Measurements from ENCODE around the gene AUTS2. TPM values are rescaled to one million over a fixed set of nuclear protein-coding genes. Genes with fewer than 3 reads are reported as not detected.
"Not testable (repeated sequence)": the region's sequence is repeated elsewhere in the genome, so short reads cannot be mapped to it uniquely, and the experiment has no call there.

Gene AUTS2
- total RNA-seq, 2 donors from 2014 or later, result 2.9 to 7.9 TPM

DNA sequence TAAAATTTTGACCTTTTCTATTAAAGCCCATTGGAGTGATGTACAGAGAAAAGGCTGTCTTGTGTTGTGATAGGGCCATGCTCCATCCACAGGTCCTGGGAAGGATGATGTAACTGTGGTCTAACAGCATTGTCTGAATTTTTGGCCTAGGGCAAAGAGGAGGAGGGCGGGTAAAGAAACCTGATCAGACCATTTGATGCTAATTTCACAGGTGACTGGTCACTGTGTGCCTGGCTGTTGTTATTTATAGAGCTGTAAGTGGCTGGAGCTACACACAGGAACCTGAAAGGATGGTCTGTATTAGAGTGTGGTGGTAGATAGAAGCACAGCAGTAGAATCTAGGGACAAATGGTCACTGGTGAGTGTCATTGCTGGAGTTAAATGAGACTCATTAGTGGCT, 182.1 kb downstream of the AUTS2 start:
- Mint-ChIP-seq H3K4me1 (ENCODE audit: low read depth) (no peaks in the 10 kb centered on the region), H3K36me3 (ENCODE audit: insufficient read depth in 2 of 2) (no peaks in the 10 kb centered on the region), H3K27me3 (ENCODE audit: low read depth) (no peaks in the 10 kb centered on the region), H3K9me3 (no peaks in the 10 kb centered on the region), H3K27ac (no peak overlapping the region), H3K4me3 (no peak overlapping the region)
- DNase-seq (no peak), ATAC-seq (replicated peaks in 1 of 2) (no peak)

DNA sequence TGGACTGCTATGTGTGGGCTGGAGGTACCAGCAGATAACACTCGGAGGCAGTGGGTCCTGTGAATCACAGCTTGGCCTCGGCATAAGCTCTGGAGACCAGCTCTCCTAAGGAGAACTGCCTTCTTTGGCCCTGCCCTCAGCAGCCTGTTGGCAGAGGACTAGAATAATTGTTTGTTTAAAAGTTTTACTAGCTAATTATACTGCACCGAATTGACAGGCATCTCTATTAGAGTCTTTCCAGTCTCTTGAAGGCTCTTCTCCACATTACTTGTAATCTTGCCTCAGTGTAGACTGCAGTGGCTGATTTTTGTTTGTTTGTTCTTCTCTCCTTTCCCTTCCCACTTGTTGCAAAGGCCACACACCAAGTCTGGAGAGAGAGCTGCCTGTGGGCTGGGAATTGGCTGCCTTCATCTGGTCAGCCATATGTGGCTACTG, 183.2 kb downstream of the AUTS2 start:
- ATAC-seq (replicated peaks in 1 of 2), result no peak
- Mint-ChIP-seq H3K9me3 (no peaks in the 10 kb centered on the region), H3K27ac (no peak overlapping the region), H3K4me1 (ENCODE audit: low read depth) (no peaks in the 10 kb centered on the region), H3K36me3 (ENCODE audit: insufficient read depth in 2 of 2) (no peaks in the 10 kb centered on the region), H3K4me3 (no peak overlapping the region), H3K27me3 (ENCODE audit: low read depth) (no peaks in the 10 kb centered on the region)
- DNase-seq, result no peak

DNA sequence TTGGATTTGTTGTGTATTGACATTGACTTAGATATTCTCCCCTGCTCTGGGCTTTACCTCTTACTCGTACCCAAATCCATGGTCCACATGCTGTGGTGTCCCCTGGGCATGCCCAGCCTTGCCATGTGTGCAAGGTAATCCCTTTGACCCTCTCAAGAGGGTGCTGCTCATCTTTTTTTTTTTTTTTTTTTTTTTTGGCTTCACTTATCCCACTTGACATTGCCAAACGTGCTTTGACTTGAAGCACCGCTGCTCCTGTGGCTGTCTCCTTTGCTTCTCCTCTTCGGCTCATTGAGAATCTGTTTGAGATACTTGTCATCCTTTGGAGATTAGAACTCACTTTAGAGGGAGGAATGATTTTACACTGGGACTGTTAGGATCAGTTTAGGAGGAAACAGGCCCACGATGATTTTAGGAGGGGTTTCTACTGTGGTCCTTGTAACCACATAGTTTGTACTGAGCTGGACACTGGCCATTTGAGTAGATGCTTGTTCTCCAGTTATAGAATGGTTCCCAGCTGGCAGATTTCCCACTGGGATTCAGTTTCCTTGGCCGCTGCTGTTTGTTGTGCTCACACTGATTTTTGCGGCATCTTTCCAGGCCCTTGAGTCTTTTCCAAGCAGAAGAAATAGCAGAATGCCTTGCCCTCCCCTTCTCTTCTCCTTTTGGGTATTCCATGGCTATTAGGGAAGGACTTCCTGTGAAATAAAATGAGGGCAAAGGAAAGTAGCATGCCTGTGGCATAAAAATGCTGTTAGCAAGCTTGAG, 184.8 kb downstream of the AUTS2 start:
- Mint-ChIP-seq H3K4me1 (ENCODE audit: low read depth) (no peaks in the 10 kb centered on the region), H3K27ac (no peak overlapping the region), H3K36me3 (ENCODE audit: insufficient read depth in 2 of 2) (no peaks in the 10 kb centered on the region), H3K9me3 (no peaks in the 10 kb centered on the region), H3K27me3 (ENCODE audit: low read depth) (no peaks in the 10 kb centered on the region), H3K4me3 (no peak overlapping the region)
- ATAC-seq (replicated peaks in 1 of 2) (no peak), DNase-seq (no peak)

DNA sequence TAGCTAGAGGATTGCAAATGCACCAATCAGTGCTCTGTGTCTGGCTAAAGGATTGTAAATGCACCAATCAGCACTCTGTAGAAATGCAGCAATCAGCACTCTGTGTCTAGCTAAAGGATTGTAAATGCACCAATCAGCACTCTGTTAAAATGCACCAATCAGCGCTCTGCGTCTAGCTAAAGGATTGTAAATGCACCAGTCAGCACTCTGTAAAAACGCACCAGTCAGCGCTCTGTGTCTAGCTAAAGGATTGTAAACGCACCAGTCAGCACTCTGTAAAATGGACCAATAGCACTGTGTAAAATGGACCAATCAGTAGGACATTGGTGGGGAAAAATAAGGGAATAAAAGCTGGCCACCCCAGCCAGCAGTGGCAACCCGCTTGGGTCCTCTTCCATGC, 187.9 kb downstream of the AUTS2 start:
- not testable (repeated sequence) for H3K36me3 Mint-ChIP-seq (ENCODE audit: insufficient read depth in 2 of 2); DNase-seq; H3K27me3 Mint-ChIP-seq (ENCODE audit: low read depth); H3K4me1 Mint-ChIP-seq (ENCODE audit: low read depth); H3K9me3 Mint-ChIP-seq; H3K4me3 Mint-ChIP-seq; H3K27ac Mint-ChIP-seq; ATAC-seq (replicated peaks in 1 of 2)

DNA sequence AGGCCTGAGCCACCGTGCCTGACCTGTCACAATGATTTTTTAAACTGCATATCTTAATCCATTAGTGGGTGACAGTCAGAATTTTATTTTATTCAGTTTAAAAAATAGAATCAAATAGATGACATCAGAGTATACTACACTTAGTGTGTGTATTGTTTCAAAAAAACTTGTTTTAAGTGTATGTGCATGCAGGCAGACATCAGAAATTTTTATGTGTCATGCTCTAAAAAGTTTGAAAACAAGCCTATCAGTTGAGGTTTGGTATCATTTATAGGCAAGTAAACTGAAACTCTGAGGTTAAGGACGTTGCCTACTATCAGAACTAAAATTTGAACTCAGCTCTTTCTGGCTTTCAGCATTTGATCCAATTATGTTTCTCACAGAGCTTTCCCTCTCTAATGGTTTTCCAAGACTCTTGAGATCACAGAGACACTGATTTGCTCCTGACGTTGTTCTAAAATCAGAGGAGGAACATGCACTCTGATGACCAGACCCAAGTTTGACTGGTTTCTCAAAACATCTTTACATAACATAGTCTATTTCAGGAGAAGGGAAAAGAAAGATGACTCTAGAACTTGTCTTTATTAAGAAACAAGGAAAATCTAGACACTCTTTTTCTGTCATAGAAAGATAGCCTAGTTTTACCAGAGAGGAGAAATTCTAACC, 188.6 kb downstream of the AUTS2 start:
- H3K36me3 Mint-ChIP-seq (ENCODE audit: insufficient read depth in 2 of 2), result no peaks in the 10 kb centered on the region
- no peak overlapping the region for H3K27ac Mint-ChIP-seq
- no peaks in the 10 kb centered on the region for H3K4me1 Mint-ChIP-seq (ENCODE audit: low read depth)
- H3K4me3 Mint-ChIP-seq, result no peak overlapping the region
- ATAC-seq (replicated peaks in 1 of 2) (no peak), DNase-seq (no peak)
- H3K27me3 Mint-ChIP-seq (ENCODE audit: low read depth), result no peaks in the 10 kb centered on the region
- H3K9me3 Mint-ChIP-seq, result no peaks in the 10 kb centered on the region

DNA sequence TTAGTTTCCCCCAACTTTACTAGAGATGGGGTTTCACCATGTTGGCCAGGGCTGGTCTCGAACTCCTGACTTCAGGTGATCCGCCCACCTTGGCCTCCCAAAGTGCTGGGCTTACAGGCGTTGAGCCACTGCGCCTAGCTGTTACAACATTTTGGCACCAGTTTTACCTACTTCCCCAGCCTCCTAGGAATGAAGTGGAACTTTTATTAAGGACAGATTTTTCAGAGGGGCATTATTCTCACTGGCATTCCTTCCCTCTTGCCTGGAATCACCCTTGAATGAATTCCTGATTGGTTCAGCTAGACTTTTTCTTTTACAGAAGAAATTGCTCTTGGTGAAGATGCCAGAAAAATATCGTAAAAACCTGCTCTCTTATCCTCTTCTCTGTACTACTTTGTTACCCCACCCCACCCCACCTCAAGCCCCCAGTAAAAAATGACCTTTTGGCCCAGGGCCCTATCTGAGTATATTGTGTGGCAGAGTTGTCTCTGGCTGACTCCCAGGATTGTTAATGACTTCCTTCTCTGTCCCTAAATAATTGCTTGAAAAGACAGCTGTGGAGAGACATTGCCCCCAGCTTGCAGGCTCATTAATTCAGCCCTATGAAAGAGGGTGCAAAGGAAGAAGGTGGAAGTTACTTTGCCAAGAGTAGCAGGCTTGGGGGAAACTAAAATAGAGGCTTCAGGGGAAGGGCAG, 189.6 kb downstream of the AUTS2 start:
- no peak overlapping the region for H3K27ac Mint-ChIP-seq
- DNase-seq (no peak), ATAC-seq (replicated peaks in 1 of 2) (no peak)
- H3K9me3 Mint-ChIP-seq, result no peaks in the 10 kb centered on the region
- no peaks in the 10 kb centered on the region for H3K4me1 Mint-ChIP-seq (ENCODE audit: low read depth)
- no peaks in the 10 kb centered on the region for H3K36me3 Mint-ChIP-seq (ENCODE audit: insufficient read depth in 2 of 2)
- no peak overlapping the region for H3K4me3 Mint-ChIP-seq
- H3K27me3 Mint-ChIP-seq (ENCODE audit: low read depth), result no peaks in the 10 kb centered on the region

DNA sequence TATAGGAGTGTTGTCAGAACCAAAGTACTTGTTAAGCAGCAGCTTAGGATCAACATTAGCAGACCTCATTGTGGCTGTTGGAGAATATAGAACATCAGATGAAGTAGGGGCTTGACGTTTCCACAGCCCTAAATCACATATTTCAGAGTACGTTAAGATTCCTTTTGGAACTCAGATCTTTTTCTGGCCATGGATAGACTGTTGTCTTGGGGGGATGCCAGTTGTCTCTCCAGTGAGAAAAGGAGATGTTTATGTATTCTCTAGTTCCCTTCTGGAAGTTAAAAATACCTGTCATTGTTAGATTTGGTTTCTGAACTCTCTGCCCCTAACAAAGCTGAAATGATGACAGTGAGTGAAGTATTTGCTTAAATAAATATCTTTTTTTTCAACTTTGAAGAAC, 191.3 kb downstream of the AUTS2 start:
- no peaks in the 10 kb centered on the region for H3K27me3 Mint-ChIP-seq (ENCODE audit: low read depth)
- ATAC-seq (replicated peaks in 1 of 2) (no peak), DNase-seq (no peak)
- no peak overlapping the region for H3K27ac Mint-ChIP-seq
- no peaks in the 10 kb centered on the region for H3K36me3 Mint-ChIP-seq (ENCODE audit: insufficient read depth in 2 of 2)
- H3K4me3 Mint-ChIP-seq, result no peak overlapping the region
- H3K9me3 Mint-ChIP-seq, result no peaks in the 10 kb centered on the region
- no peaks in the 10 kb centered on the region for H3K4me1 Mint-ChIP-seq (ENCODE audit: low read depth)

DNA sequence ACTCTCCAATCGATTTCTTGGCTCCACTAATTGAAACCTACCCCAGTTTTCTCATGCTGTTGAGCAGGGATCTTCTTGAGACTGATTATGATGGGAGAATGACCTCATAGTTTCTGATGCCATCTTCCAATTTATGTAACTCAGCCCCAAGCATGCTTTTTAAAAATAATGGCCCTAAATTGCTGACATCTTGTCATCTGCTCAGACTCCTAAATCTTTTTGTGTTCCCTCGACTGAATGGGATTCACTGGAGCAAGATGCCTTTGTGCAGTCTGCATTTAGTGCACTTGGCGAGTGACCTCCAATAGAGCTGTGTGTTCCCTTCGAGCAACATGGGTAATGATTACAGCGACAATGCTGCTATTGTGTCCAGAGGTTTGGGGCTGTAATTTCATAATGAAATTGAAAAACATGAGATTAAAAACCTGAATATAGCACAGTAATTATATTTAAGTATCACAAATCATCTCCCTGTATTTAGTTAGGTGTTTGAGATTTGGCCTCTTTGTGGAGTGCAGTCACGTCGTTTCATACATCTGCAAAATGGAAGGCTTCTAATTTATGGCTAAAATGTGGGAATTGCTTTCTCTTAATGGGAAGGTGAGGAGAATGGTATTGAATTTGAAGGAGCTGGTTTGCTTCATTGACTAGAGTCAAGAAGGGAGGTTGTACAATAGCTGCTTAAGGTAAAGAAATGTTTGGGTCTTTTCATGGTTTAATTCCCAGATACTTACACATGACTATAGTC, 192.9 kb downstream of the AUTS2 start:
- H3K36me3 Mint-ChIP-seq (ENCODE audit: insufficient read depth in 2 of 2), result no peaks in the 10 kb centered on the region
- no peaks in the 10 kb centered on the region for H3K9me3 Mint-ChIP-seq
- DNase-seq, result no peak
- no peak for ATAC-seq (replicated peaks in 1 of 2)
- no peak overlapping the region for H3K27ac Mint-ChIP-seq
- no peaks in the 10 kb centered on the region for H3K4me1 Mint-ChIP-seq (ENCODE audit: low read depth)
- H3K27me3 Mint-ChIP-seq (ENCODE audit: low read depth), result no peaks in the 10 kb centered on the region
- no peak overlapping the region for H3K4me3 Mint-ChIP-seq

DNA sequence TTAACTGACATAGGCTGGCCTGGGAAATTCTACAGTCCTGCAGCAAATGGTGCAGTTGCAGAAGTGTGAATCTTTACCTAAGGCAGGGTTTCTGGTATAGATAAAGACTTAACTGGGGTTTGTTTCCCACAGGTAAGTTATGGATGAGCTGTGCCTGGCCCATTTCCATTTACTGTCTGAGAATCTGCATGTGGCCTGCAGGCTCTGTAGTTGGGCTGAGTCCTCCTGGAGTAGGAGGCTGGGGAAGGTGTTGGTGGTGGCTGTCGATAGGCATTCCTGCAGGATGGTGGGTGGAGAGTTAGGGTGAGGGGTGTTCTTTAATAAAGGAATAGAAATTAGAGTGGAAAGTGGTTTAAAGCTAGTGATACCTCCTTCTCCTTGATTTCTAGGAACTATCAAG, 193.5 kb downstream of the AUTS2 start:
- no peak for ATAC-seq (replicated peaks in 1 of 2)
- DNase-seq, result no peak
- no peak overlapping the region for H3K4me3 Mint-ChIP-seq
- no peaks in the 10 kb centered on the region for H3K36me3 Mint-ChIP-seq (ENCODE audit: insufficient read depth in 2 of 2)
- H3K27ac Mint-ChIP-seq, result no peak overlapping the region
- H3K4me1 Mint-ChIP-seq (ENCODE audit: low read depth), result no peaks in the 10 kb centered on the region
- H3K9me3 Mint-ChIP-seq, result no peaks in the 10 kb centered on the region
- H3K27me3 Mint-ChIP-seq (ENCODE audit: low read depth), result no peaks in the 10 kb centered on the region

DNA sequence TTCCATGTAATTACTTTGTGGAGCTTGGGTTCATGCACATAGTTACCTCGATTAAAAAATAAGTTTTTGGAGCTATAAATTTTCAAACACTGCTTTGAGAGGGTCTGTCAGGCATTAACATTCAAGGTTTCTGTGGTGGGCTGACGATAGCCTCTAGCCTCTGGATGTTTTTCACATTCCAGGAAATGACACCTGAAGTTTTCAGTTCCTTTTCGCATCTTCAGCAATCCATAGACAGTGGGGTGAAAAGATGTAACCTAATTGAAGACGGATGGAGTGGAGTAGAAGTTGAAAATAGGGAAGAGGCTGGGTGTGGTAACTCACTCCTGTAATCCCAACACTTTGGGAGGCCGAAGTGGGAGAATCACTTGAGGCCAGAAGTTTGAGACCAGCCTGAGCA, 197.7 kb downstream of the AUTS2 start:
- Mint-ChIP-seq H3K36me3 (ENCODE audit: insufficient read depth in 2 of 2) (no peaks in the 10 kb centered on the region), H3K27me3 (ENCODE audit: low read depth) (no peaks in the 10 kb centered on the region), H3K27ac (no peak overlapping the region), H3K9me3 (no peaks in the 10 kb centered on the region), H3K4me3 (no peak overlapping the region), H3K4me1 (ENCODE audit: low read depth) (no peaks in the 10 kb centered on the region)
- ATAC-seq (replicated peaks in 1 of 2), result no peak
- no peak for DNase-seq

DNA sequence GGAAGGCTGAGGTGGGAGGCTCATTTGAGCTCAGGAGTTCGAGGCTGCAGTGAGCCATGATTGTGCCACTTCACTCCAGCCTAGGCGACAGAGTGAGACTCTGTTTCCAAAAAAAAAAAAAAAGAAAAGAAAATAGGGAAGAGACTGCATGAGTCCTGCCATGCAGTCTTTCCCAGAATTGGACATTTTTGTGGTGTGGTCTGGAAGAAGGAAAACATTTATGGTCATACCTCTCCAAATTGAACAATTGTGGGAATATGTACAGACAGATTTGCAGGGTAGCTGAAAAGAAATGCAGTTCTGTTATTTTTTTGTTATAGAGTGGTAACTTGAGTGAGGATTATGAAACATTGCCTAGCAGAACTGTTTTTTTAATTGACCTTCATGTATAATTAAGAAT, 198.1 kb downstream of the AUTS2 start:
- Mint-ChIP-seq H3K4me1 (ENCODE audit: low read depth) (no peaks in the 10 kb centered on the region), H3K4me3 (no peak overlapping the region), H3K36me3 (ENCODE audit: insufficient read depth in 2 of 2) (no peaks in the 10 kb centered on the region), H3K27me3 (ENCODE audit: low read depth) (peaks cover under 1% of the 10 kb centered on the region), H3K9me3 (no peaks in the 10 kb centered on the region), H3K27ac (no peak overlapping the region)
- DNase-seq, result no peak
- no peak for ATAC-seq (replicated peaks in 1 of 2)

DNA sequence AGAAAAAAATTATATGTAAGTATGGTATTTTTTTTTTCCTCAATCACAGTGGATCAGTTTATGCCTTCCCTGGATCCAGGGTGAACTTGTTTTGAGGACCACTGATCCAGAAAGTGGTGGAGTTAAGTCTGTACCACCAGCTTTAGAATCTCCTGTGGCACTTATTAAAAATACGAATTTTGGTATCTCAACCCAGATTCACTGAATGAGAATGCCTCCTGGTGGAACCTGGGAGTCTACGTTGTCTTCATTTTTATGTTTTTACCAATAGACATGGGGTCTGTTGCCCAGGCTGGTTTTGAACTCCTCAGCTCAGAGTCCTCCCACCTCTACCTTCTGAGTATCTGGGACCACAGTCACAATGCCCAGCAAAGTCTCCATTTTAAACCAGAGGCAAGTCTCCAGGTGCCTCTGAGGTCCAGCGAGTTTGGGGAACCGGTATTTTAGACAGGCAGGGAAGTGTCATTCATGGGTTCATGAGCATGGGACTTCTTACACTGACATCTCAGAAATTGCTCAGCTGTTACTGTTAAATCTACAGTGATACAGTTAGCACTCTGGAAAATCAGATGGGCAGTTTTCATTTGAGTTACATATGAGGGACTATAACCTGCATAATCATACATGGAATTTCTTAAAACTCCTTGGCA, 200.9 kb downstream of the AUTS2 start:
- H3K4me3 Mint-ChIP-seq, result no peak overlapping the region
- ATAC-seq (replicated peaks in 1 of 2) (no peak), DNase-seq (no peak)
- H3K4me1 Mint-ChIP-seq (ENCODE audit: low read depth), result peaks cover 5% of the 10 kb centered on the region
- no peaks in the 10 kb centered on the region for H3K36me3 Mint-ChIP-seq (ENCODE audit: insufficient read depth in 2 of 2)
- no peaks in the 10 kb centered on the region for H3K9me3 Mint-ChIP-seq
- H3K27me3 Mint-ChIP-seq (ENCODE audit: low read depth), result peaks cover 14% of the 10 kb centered on the region
- H3K27ac Mint-ChIP-seq, result no peak overlapping the region

DNA sequence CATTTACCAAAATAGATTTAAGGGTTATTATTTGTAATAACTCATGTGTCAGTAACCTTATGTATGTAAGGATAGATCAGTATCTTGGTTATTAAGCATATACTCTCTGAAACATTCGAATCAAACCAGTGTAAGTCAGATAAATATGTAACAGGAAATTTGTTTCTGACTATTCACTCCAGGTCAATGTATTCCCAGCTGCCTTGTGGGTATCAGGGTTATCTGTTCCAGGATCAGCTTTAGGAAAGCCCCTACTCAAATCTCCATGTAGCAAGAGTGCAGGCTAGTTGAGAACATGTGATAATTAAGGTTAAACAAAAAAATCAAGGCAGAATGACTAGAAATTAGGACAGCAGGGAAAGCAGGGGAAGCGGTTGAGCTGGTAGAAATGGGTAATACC, 201.7 kb downstream of the AUTS2 start:
- H3K9me3 Mint-ChIP-seq, result no peaks in the 10 kb centered on the region
- DNase-seq (no peak), ATAC-seq (replicated peaks in 1 of 2) (no peak)
- peaks cover 16% of the 10 kb centered on the region for H3K27me3 Mint-ChIP-seq (ENCODE audit: low read depth)
- no peak overlapping the region for H3K27ac Mint-ChIP-seq
- H3K4me3 Mint-ChIP-seq, result no peak overlapping the region
- no peaks in the 10 kb centered on the region for H3K36me3 Mint-ChIP-seq (ENCODE audit: insufficient read depth in 2 of 2)
- peaks cover 12% of the 10 kb centered on the region for H3K4me1 Mint-ChIP-seq (ENCODE audit: low read depth)

Data from activated T-cell treated with anti-CD3 and anti-CD28 coated beads, Interleukin-2, amount 50 U/mL, for 72 hours (primary cell).